ENCODE data around the gene NAAA.
A peak's percentile ranks its signal among the peaks of the same experiment; 100 is the strongest.

NAAA gene

GRCh38 chr4:75950213-75950815 is 9.5 kb upstream of the NAAA start:
- H2AK5ac ChIP-seq (ENCODE audit: low read length, severe bottlenecking) = no peak overlapping the region
- peaks cover 23 to 90% of the 10 kb centered on the region in 2 experiments for H3K36me3 ChIP-seq (ENCODE audit: control insufficient read depth in 1 of 2, insufficient read depth in 2 of 2, low read depth in 1 of 2, low read length in 2 of 2)
- no peak overlapping the region for H2BK15ac ChIP-seq (ENCODE audit: low read depth, poor library complexity, severe bottlenecking)
- DNase-seq = peak; percentile 71
- H3K23ac ChIP-seq (ENCODE audit: low read length in 2 of 2) = no peak overlapping the region
- no peak overlapping the region for H2BK120ac ChIP-seq (ENCODE audit: low read depth, low read length)
- H3K9me3 ChIP-seq (ENCODE audit: control insufficient read depth, low read length) = no peaks in the 10 kb centered on the region
- no peak overlapping the region for H3K14ac ChIP-seq (ENCODE audit: low read length in 2 of 2)
- H3K4ac ChIP-seq (ENCODE audit: low read depth in 1 of 2, low read length in 2 of 2) = no peak overlapping the region
- H2BK5ac ChIP-seq (ENCODE audit: low read depth, low read length, poor library complexity, severe bottlenecking) = no peak overlapping the region
- H2AFZ ChIP-seq (ENCODE audit: low read depth, low read length) = no peak overlapping the region
- no peak overlapping the region for H3K4me2 ChIP-seq (ENCODE audit: low read length, poor library complexity, severe bottlenecking)
- no peak overlapping the region for H3K18ac ChIP-seq (ENCODE audit: low read depth in 1 of 2, low read length in 2 of 2)
- no peaks in the 10 kb centered on the region for H3K4me1 ChIP-seq (ENCODE audit: control insufficient read depth, insufficient read depth, low read depth, low read length)
- 55% methylated on average over 1 of the region's 3 CpGs for WGBS
- H3K4me3 ChIP-seq (ENCODE audit: insufficient read depth in 1 of 2, low read depth in 1 of 2, low read length in 2 of 2) = no peak overlapping the region
- no peak overlapping the region for H3K9ac ChIP-seq (ENCODE audit: low read length)
- H4K91ac ChIP-seq (ENCODE audit: low read length) = no peak overlapping the region
- peaks cover 5% of the 10 kb centered on the region for H3K79me1 ChIP-seq (replicated peaks; ENCODE audit: low read length, poor library complexity, severe bottlenecking)
- no peak overlapping the region for H4K8ac ChIP-seq (ENCODE audit: low read length)
- no peak overlapping the region for H3K27ac ChIP-seq (ENCODE audit: low read length, poor library complexity, severe bottlenecking)
- no peaks in the 10 kb centered on the region for H3K27me3 ChIP-seq (ENCODE audit: control insufficient read depth in 1 of 2, insufficient read depth in 1 of 2, low read length in 2 of 2)
- H2BK12ac ChIP-seq (ENCODE audit: low read length in 2 of 2) = no peak overlapping the region

DNA sequence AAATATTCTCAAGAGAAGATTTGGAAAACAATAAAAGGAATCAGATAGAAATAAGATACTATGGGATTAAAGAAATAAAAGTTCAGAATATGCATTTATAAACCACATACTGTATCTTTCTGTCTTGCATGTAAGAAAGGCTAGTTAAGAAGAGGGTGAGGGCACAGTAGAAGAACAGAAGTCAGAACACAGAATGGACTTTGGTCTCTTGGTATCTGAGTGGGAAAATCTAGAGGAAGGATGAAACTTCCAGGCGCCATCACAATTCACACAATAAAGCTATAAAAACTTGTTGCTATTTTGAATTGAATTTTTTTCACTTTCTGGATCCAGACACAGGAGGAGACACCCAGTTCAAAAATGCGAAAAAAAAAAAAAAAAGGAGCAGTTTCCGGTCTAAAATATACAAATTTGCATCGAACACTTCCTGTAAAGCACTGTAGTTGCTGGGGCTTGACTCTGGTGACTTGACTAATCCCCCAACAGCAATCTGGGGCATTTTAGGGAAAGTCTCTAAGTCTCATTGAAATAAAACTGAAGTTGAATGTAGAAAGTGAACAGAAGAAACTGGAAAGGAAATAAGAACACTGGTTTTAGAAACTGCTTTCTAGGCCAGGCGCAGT is 8.1 kb upstream of the NAAA start:
- Histone ChIP-seq H3K18ac (ENCODE audit: low read depth in 1 of 2, low read length in 2 of 2) (no peak overlapping the region), H3K79me1 (replicated peaks; ENCODE audit: low read length, poor library complexity, severe bottlenecking) (peaks cover 3% of the 10 kb centered on the region), H2BK120ac (ENCODE audit: low read depth, low read length) (no peak overlapping the region), H3K27ac (ENCODE audit: low read length, poor library complexity, severe bottlenecking) (no peak overlapping the region), H3K14ac (ENCODE audit: low read length in 2 of 2) (no peak overlapping the region), H3K4me1 (ENCODE audit: control insufficient read depth, insufficient read depth, low read depth, low read length) (no peaks in the 10 kb centered on the region), H2BK5ac (ENCODE audit: low read depth, low read length, poor library complexity, severe bottlenecking) (no peak overlapping the region), H3K4me2 (ENCODE audit: low read length, poor library complexity, severe bottlenecking) (no peak overlapping the region), H4K91ac (ENCODE audit: low read length) (no peak overlapping the region), H2BK15ac (ENCODE audit: low read depth, poor library complexity, severe bottlenecking) (no peak overlapping the region), H3K9ac (ENCODE audit: low read length) (no peak overlapping the region), H2AFZ (ENCODE audit: low read depth, low read length) (no peak overlapping the region), H3K9me3 (ENCODE audit: control insufficient read depth, low read length) (no peaks in the 10 kb centered on the region), H3K36me3 (ENCODE audit: control insufficient read depth in 1 of 2, insufficient read depth in 2 of 2, low read depth in 1 of 2, low read length in 2 of 2) (peaks cover 14 to 84% of the 10 kb centered on the region in 2 experiments), H3K23ac (ENCODE audit: low read length in 2 of 2) (no peak overlapping the region), H4K8ac (ENCODE audit: low read length) (no peak overlapping the region), H3K27me3 (ENCODE audit: control insufficient read depth in 1 of 2, insufficient read depth in 1 of 2, low read length in 2 of 2) (no peaks in the 10 kb centered on the region), H2BK12ac (ENCODE audit: low read length in 2 of 2) (no peak overlapping the region), H2AK5ac (ENCODE audit: low read length, severe bottlenecking) (no peak overlapping the region), H3K4ac (ENCODE audit: low read depth in 1 of 2, low read length in 2 of 2) (no peak overlapping the region), H3K4me3 (ENCODE audit: insufficient read depth in 1 of 2, low read depth in 1 of 2, low read length in 2 of 2) (no peak overlapping the region)
- 93% methylated on average over 4 of the region's 5 CpGs for WGBS
- no peak for DNase-seq

DNA sequence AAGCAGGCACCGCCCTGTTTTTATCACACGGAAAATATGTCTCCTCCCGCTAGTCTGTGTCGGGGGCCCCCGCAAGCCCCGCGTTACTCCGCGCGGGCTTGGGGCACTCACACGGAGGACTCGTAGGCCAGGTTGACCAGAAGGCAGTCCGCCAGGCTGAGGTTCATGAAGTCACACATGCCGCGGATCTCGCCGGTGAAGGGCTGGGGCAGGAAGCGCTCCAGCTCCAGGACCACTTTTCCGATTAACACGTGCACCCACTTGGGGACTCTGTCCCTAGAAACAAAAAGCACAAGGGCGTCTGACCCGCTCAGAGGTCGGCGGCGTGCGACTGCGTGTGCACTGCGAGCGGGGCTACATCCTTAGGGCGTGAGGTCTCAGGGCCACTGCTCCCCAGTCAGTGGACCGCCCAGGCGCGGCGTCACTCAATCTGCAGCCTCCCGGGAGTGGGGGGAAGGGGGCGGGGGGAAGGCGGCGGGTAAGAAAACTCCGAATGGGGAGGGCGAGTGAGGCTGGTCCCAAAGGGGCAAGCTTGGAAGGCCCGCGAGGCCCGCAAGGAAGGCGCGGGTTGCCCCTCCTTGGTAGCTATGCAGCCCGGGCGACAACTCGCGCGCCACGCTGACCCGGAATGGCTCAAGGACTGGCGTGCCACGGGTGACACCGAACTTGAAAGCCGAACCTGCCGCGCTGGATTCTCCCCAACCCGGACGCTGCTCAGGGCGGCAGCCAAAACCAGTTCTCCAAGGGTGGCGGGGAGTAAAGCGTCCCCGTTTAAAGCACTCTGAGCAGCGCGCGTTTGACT is 722 bp downstream of the NAAA start:
- H4K8ac ChIP-seq (ENCODE audit: low read length) = peak overlapping the region; percentile 66
- peak overlapping the region in 1 of 2 experiments; percentile 31 for H2BK12ac ChIP-seq (ENCODE audit: low read length in 2 of 2)
- peak; percentile 74 for DNase-seq
- peaks cover 5% of the 10 kb centered on the region for H3K4me1 ChIP-seq (ENCODE audit: control insufficient read depth, insufficient read depth, low read depth, low read length)
- WGBS = under 1% methylated on average over 67 of the region's 67 CpGs
- H3K23ac ChIP-seq (ENCODE audit: low read length in 2 of 2) = peak overlapping the region in 1 of 2 experiments; percentile 98
- H3K4me2 ChIP-seq (ENCODE audit: low read length, poor library complexity, severe bottlenecking) = peak overlapping the region; percentile 97
- peak overlapping the region; percentile 82 for H2BK15ac ChIP-seq (ENCODE audit: low read depth, poor library complexity, severe bottlenecking)
- peak overlapping the region; percentile 71 for H2BK120ac ChIP-seq (ENCODE audit: low read depth, low read length)
- H3K14ac ChIP-seq (ENCODE audit: low read length in 2 of 2) = peak overlapping the region in 1 of 2 experiments; percentile 87
- no peaks in the 10 kb centered on the region for H3K9me3 ChIP-seq (ENCODE audit: control insufficient read depth, low read length)
- no peak overlapping the region for H2BK5ac ChIP-seq (ENCODE audit: low read depth, low read length, poor library complexity, severe bottlenecking)
- H3K36me3 ChIP-seq (ENCODE audit: control insufficient read depth in 1 of 2, insufficient read depth in 2 of 2, low read depth in 1 of 2, low read length in 2 of 2) = peaks cover 9 to 22% of the 10 kb centered on the region in 2 experiments
- H3K27ac ChIP-seq (ENCODE audit: low read length, poor library complexity, severe bottlenecking) = peak overlapping the region; percentile 22
- H3K27me3 ChIP-seq (ENCODE audit: control insufficient read depth in 1 of 2, insufficient read depth in 1 of 2, low read length in 2 of 2) = no peaks in the 10 kb centered on the region
- peak overlapping the region; percentile 77 to 98 for H3K18ac ChIP-seq (ENCODE audit: low read depth in 1 of 2, low read length in 2 of 2)
- H3K4me3 ChIP-seq (ENCODE audit: insufficient read depth in 1 of 2, low read depth in 1 of 2, low read length in 2 of 2) = peak overlapping the region; percentile 75 to 90
- H4K91ac ChIP-seq (ENCODE audit: low read length) = peak overlapping the region; percentile 47
- H3K9ac ChIP-seq (ENCODE audit: low read length) = peak overlapping the region; percentile 90
- peak overlapping the region in 1 of 2 experiments; percentile 24 for H3K4ac ChIP-seq (ENCODE audit: low read depth in 1 of 2, low read length in 2 of 2)
- H2AK5ac ChIP-seq (ENCODE audit: low read length, severe bottlenecking) = no peak overlapping the region
- peaks cover 8% of the 10 kb centered on the region for H3K79me1 ChIP-seq (replicated peaks; ENCODE audit: low read length, poor library complexity, severe bottlenecking)
- peak overlapping the region; percentile 95 for H2AFZ ChIP-seq (ENCODE audit: low read depth, low read length)

GRCh38 chr4:75935628-75936027 is 5.2 kb downstream of the NAAA start:
- Histone ChIP-seq H3K9me3 (ENCODE audit: control insufficient read depth, low read length) (no peaks in the 10 kb centered on the region), H3K4ac (ENCODE audit: low read depth in 1 of 2, low read length in 2 of 2) (no peak overlapping the region), H2BK5ac (ENCODE audit: low read depth, low read length, poor library complexity, severe bottlenecking) (no peak overlapping the region), H2AFZ (ENCODE audit: low read depth, low read length) (no peak overlapping the region), H3K18ac (ENCODE audit: low read depth in 1 of 2, low read length in 2 of 2) (no peak overlapping the region), H3K23ac (ENCODE audit: low read length in 2 of 2) (no peak overlapping the region), H2BK120ac (ENCODE audit: low read depth, low read length) (no peak overlapping the region), H3K4me3 (ENCODE audit: insufficient read depth in 1 of 2, low read depth in 1 of 2, low read length in 2 of 2) (no peak overlapping the region), H2BK15ac (ENCODE audit: low read depth, poor library complexity, severe bottlenecking) (no peak overlapping the region), H3K36me3 (ENCODE audit: control insufficient read depth in 1 of 2, insufficient read depth in 2 of 2, low read depth in 1 of 2, low read length in 2 of 2) (peaks cover 10 to 22% of the 10 kb centered on the region in 2 experiments), H3K27me3 (ENCODE audit: control insufficient read depth in 1 of 2, insufficient read depth in 1 of 2, low read length in 2 of 2) (no peaks in the 10 kb centered on the region), H3K4me1 (ENCODE audit: control insufficient read depth, insufficient read depth, low read depth, low read length) (peaks cover 3% of the 10 kb centered on the region), H3K79me1 (replicated peaks; ENCODE audit: low read length, poor library complexity, severe bottlenecking) (peaks cover 8% of the 10 kb centered on the region), H3K9ac (ENCODE audit: low read length) (no peak overlapping the region), H3K14ac (ENCODE audit: low read length in 2 of 2) (no peak overlapping the region), H4K8ac (ENCODE audit: low read length) (no peak overlapping the region), H2BK12ac (ENCODE audit: low read length in 2 of 2) (no peak overlapping the region), H3K27ac (ENCODE audit: low read length, poor library complexity, severe bottlenecking) (no peak overlapping the region), H4K91ac (ENCODE audit: low read length) (no peak overlapping the region), H2AK5ac (ENCODE audit: low read length, severe bottlenecking) (no peak overlapping the region), H3K4me2 (ENCODE audit: low read length, poor library complexity, severe bottlenecking) (no peak overlapping the region)
- no peak for DNase-seq
- WGBS = no CpG with 5 or more reads among the region's 1 CpG
